ENCODE data around the gene RNF38.

GRCh38 chr9:36441966-36442365 is 41.9 kb upstream of the RNF38 start:
- no peak for TF ChIP-seq POLR2A (IDR thresholded peaks at IDR 0.05; ENCODE audit: low read depth)
- TF ChIP-seq CTCF (IDR thresholded peaks at IDR 0.05): no peak
